Naive B cell (primary cell): Measurements from ENCODE around the gene RELN. TPM values are rescaled to one million over a fixed set of nuclear protein-coding genes. Genes with fewer than 3 reads are reported as not detected.
A peak's percentile ranks its signal among the peaks of the same experiment; 100 is the strongest.
"Not testable (repeated sequence)": the region's sequence is repeated elsewhere in the genome, so short reads cannot be mapped to it uniquely, and the experiment has no call there.

Source experiments
- ATAC-seq, 2 donors: fragments of 150-1000 bp; cut with Tn5 transposase; 2 replicates each; pipeline ENCODE4 v1.10.0; 2021; ENCODE audit warnings: low read depth in 2 of 2, mild to moderate bottlenecking in 2 of 2, moderate library complexity in 2 of 2
- DNase-seq: peaks from one replicate; pipeline ENCODE4 v3.0.0; 2022
- H3K27ac Mint-ChIP-seq, 6 donors: one replicate each; pipeline ENCODE4 v1.8.0; 2020 to 2022; ENCODE audit warnings: mild to moderate bottlenecking in 6 of 6, mixed read lengths in 6 of 6, moderate library complexity in 5 of 6, inconsistent platforms in 2 of 6
- H3K27me3 Mint-ChIP-seq, 3 donors: one replicate each; pipeline ENCODE4 v1.8.0; 2021 to 2022; ENCODE audit warnings: mixed read lengths in 3 of 3, mild to moderate bottlenecking in 1 of 3
- H3K36me3 Mint-ChIP-seq, 2 donors: one replicate each; pipeline ENCODE4 v1.8.0; 2020 to 2022; ENCODE audit warnings: mixed read lengths in 2 of 2, inconsistent platforms in 1 of 2, mild to moderate bottlenecking in 1 of 2
- H3K4me1 Mint-ChIP-seq, 3 donors: one replicate each; pipeline ENCODE4 v1.8.0; 2020 to 2022; ENCODE audit warnings: mixed read lengths in 3 of 3, inconsistent platforms in 1 of 3, mild to moderate bottlenecking in 1 of 3, moderate library complexity in 1 of 3
- H3K4me3 Mint-ChIP-seq, 8 donors: one replicate each; pipeline ENCODE4 v1.8.0; 2020 to 2022; ENCODE audit warnings: mild to moderate bottlenecking in 8 of 8, mixed read lengths in 8 of 8, moderate library complexity in 8 of 8, inconsistent platforms in 2 of 8
- H3K9me3 Mint-ChIP-seq, 7 donors: one replicate each; pipeline ENCODE4 v1.8.0; 2020 to 2022; ENCODE audit warnings: mixed read lengths in 7 of 7, mild to moderate bottlenecking in 5 of 7, inconsistent platforms in 2 of 7, moderate library complexity in 1 of 7
- polyA plus RNA-seq, 6 donors: library from polyadenylated mRNA; unstranded; fragments of 300-500 nt; fragmentation: Illumina TruSeq; gene quantifications; one replicate each; pipeline ENCODE4 v1.2.3, GENCODE V29; 2021; ENCODE audit warnings: low read depth in 6 of 6

The RELN gene
- polyA plus RNA-seq: not detected

DNA sequence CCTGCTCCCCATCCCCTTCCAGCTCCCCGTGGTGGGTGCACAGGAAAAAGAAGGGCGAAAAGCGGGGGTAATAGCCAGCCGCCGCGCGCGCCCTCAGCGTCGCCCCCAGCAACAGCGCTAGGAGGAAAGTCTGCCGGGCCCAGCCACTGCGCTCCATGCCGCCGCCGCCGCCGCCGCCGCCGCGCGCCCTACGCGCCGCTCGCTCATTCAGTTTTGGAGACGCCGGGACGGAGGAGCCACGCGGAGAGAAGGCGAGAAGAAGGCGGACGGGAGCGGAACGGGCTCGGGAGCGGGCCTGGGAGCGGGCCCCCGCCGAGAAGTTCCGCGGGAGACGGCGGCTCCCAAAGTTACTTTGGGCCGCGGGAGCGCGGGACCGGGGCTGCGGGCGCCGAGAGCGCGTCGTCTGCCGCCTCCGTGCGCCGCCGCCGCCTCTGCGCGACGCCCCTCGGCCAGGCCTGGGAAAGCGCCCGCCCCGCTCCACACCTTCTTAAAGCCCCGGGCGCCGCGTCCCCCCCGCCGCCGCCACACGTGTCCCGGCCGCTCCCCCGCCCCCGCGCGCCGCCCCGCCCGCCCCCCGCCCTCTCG lies at the start of gene RELN:
RELN (minus strand) TSS at position 459 of the 585 bp plus-strand sequence; CDS start at position 157, 302 bp downstream.
- Mint-ChIP-seq H3K4me1 (peaks cover 5 to 13% (median 13%) of the 10 kb centered on the region in 3 donors), H3K9me3 (peaks cover 0 to 3% (median 0%) of the 10 kb centered on the region in 7 donors), H3K4me3 (peak within 1 kb of the TSS; percentile 27 to 85 (median 66)), H3K36me3 (no peaks in the 10 kb centered on the region), H3K27ac (no peak within 1 kb of the TSS), H3K27me3 (peaks cover 41 to 42% (median 42%) of the 10 kb centered on the region in 3 donors)
- no peak for ATAC-seq
- DNase-seq: no peak

DNA sequence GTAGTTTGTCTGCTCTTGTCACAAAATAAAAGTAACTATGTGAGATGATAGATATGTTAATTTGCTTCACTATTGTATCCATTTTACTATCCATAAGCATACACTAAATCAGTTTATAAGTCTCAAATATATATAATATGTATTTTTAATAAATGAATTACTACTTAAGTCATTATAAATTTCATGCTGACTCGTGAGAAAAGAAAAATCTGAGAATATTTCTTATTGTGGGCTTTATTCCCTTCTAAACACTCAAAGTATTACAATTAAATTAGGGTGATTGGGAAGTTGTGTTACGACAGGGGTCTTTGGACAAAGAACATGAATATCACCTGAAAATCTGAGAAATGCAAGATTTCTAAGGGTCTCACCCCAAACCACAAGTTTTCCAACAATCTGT lies 48.7 kb upstream of the RELN start:
- Mint-ChIP-seq H3K27ac (no peak overlapping the region), H3K4me1 (no peaks in the 10 kb centered on the region), H3K4me3 (no peak overlapping the region), H3K27me3 (peaks cover 5 to 36% (median 13%) of the 10 kb centered on the region in 3 donors), H3K36me3 (no peaks in the 10 kb centered on the region), H3K9me3 (peaks cover 0 to 9% (median 6%) of the 10 kb centered on the region in 7 donors)
- ATAC-seq (no peak), DNase-seq (no peak)

DNA sequence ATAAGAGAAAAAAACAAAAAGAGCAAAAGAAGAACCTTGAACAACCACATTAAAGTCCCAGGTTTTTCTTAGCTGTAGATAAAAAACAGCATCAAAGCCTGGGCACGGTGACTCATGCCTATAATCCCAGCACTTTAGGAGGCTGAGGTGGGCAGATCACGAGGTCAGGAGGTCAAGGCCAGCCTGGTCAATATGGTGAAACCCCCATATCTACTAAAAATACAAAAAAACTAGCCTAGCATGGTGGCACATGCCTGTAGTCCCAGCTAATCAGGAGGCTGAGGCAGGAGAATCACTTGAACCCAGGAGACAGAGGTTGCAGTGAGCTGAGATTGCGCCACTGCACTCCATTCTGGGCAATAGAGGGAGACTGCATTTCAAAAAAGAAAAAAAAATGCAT lies 47.4 kb upstream of the RELN start:
- H3K36me3 Mint-ChIP-seq, H3K4me3 Mint-ChIP-seq, H3K9me3 Mint-ChIP-seq, H3K4me1 Mint-ChIP-seq, ATAC-seq, H3K27ac Mint-ChIP-seq, DNase-seq: not testable (repeated sequence)
- peaks cover 5 to 33% (median 10%) of the 10 kb centered on the region in 3 donors for H3K27me3 Mint-ChIP-seq

DNA sequence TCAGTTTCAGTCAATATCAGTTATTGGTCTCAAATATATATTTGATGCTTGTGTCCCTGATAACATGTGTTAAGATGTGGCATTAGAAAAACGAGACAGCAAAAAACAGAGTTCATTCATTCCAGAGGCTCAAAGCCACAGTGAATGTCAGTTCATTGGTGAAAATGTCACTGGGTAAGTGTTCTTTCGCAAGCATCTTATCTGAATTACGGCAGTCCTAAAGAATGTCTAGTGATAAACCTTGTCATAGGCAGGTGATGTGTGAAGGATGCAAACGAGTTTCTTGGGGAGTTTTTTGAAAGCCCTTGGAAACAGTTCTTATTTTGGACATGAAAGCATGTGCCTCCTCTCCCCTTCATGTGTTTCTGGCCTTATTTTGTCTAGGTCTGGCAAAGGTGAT lies 45.9 kb upstream of the RELN start:
- ATAC-seq (no peak), DNase-seq (no peak)
- Mint-ChIP-seq H3K4me1 (no peaks in the 10 kb centered on the region), H3K36me3 (no peaks in the 10 kb centered on the region), H3K9me3 (peaks cover 0 to 15% (median 9%) of the 10 kb centered on the region in 7 donors), H3K27me3 (peaks cover 0 to 24% (median 5%) of the 10 kb centered on the region in 3 donors), H3K4me3 (no peak overlapping the region), H3K27ac (no peak overlapping the region)

DNA sequence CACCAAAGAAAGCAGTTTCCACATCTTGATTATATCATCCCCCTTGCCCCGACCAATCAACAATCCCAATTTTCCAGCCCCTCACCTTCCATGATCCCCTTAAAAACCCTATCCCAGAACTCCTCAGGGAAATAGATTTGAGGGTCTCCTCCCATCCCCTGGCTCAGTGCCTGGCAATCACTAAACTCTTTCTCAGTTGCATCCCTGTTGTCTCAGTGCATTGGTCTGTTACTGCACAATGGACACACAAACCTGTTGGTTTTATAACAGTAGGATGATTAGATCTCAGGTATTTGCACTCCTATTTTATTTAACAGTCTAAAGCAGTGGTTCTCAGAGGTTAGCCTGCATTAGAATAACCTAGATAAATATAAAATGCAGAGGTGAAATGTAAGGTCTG lies 45.2 kb upstream of the RELN start:
- no peaks in the 10 kb centered on the region for H3K36me3 Mint-ChIP-seq
- H3K4me3 Mint-ChIP-seq: no peak overlapping the region
- peaks cover 0 to 15% (median 9%) of the 10 kb centered on the region in 7 donors for H3K9me3 Mint-ChIP-seq
- ATAC-seq (no peak), DNase-seq (no peak)
- H3K4me1 Mint-ChIP-seq: no peaks in the 10 kb centered on the region
- peaks cover 0 to 24% (median 5%) of the 10 kb centered on the region in 3 donors for H3K27me3 Mint-ChIP-seq
- H3K27ac Mint-ChIP-seq: no peak overlapping the region

DNA sequence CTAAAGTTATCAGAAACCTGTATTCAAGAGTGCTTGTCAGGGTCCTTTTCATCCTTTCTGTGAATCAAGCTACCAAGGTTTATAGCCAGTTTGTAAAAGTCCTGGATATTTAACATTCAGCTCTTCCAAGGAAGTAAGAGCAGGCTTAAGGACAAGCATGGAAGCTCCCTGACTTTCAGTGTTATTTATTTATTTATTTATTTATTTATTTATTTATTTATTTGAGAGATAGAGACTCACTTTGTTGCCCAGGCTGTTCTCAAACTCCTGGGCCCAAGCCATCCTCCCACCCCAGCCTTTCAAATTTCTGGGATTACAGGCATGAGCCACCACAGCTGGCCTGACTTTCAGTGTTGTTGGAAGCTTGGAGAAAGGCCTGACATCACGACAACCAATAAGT lies 44.4 kb upstream of the RELN start:
- Mint-ChIP-seq H3K4me1 (no peaks in the 10 kb centered on the region), H3K27me3 (peaks cover 0 to 24% (median 5%) of the 10 kb centered on the region in 3 donors), H3K4me3 (no peak overlapping the region), H3K36me3 (no peaks in the 10 kb centered on the region), H3K9me3 (peaks cover 0 to 15% (median 9%) of the 10 kb centered on the region in 7 donors), H3K27ac (no peak overlapping the region)
- no peak for DNase-seq
- ATAC-seq: no peak

DNA sequence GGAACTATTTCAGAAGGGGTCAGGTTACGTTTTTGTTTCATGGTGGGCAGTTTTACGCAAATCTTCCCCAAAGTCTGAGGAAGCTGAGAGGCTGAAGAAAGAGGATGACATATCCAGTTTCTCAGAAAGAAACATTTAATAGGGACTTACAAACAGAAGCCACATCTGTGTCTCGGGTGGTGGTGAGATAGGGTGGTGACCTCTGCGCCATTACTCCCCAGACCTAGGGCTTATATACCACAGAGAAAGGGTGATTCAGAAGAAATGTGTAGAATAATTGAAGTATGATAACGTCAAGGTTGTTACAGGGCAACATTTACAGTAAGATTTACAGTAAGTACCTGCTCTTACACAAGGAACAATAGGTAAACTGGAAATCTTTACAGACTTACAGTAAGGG lies 43.0 kb upstream of the RELN start:
- Mint-ChIP-seq H3K27me3 (peaks cover 0 to 24% (median 5%) of the 10 kb centered on the region in 3 donors), H3K36me3 (no peaks in the 10 kb centered on the region), H3K4me1 (no peaks in the 10 kb centered on the region), H3K27ac (no peak overlapping the region), H3K9me3 (peaks cover 0 to 15% (median 9%) of the 10 kb centered on the region in 7 donors), H3K4me3 (no peak overlapping the region)
- DNase-seq: no peak
- no peak for ATAC-seq

DNA sequence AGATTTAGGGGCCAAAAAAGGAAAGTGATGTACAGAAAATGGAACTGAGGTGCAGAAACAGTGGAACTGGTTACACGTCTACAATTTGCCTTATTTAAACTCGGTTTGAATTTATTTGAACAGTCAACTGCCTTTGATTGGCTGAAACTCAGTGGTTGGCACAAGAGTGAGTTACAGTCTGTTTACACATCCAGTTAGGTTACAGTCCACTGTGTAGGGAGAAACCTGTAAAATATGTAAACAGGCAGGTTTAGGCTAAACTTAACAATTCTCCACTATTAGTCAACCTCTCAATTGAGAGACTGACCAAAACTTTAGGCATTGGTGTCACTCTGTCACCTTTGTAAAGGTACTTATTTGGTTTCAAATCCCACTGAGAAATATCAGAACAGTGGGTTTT lies 40.3 kb upstream of the RELN start:
- no peak overlapping the region for H3K4me3 Mint-ChIP-seq
- H3K36me3 Mint-ChIP-seq: no peaks in the 10 kb centered on the region
- peaks cover 0 to 5% (median 5%) of the 10 kb centered on the region in 3 donors for H3K27me3 Mint-ChIP-seq
- peaks cover 0 to 12% (median 6%) of the 10 kb centered on the region in 7 donors for H3K9me3 Mint-ChIP-seq
- H3K4me1 Mint-ChIP-seq: no peaks in the 10 kb centered on the region
- H3K27ac Mint-ChIP-seq: no peak overlapping the region
- DNase-seq (no peak), ATAC-seq (no peak)

DNA sequence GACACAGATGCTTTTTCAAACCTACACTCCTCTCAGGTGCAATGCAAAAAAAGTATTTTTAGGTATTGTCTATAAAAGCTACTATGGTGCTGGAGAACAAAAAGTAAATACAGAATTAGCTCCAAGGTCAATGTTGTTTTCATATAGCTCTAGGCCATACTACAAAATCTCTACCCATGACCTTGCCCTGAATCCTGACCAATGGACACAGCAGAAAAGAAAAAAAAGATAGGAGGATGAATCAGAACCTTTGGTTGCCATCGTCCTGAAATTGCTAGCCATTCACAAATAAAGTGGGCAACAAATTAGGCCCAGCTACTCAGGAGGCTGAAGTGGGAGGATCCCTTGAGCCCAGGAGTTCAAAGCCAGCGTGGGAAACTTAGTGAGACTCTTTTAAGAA lies 35.2 kb upstream of the RELN start:
- H3K27ac Mint-ChIP-seq: no peak overlapping the region
- no peaks in the 10 kb centered on the region for H3K27me3 Mint-ChIP-seq
- no peaks in the 10 kb centered on the region for H3K36me3 Mint-ChIP-seq
- DNase-seq: no peak
- H3K4me1 Mint-ChIP-seq: no peaks in the 10 kb centered on the region
- H3K9me3 Mint-ChIP-seq: peaks cover 0 to 4% (median 0%) of the 10 kb centered on the region in 7 donors
- ATAC-seq: no peak
- no peak overlapping the region for H3K4me3 Mint-ChIP-seq

DNA sequence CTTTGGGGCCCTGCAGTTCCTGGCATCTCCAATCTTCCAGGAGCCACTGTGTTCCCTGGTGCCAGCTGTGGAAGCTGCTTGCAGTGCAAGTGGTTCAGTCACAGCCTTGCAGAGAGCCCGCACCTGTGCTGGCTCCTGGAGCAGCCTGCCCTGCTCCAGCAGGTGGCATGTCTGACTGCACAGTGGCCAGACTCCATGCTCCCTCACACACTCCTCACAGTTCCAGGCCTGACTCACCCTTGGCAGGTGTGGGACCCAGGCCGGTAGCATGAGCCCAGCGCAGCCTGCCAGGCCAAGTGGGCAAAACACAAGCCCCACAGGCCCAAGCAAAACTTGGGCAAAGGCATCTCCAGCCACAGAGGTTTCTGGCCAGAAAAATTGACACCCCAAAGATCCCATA lies 33.6 kb upstream of the RELN start:
- no peak for DNase-seq
- no peak for ATAC-seq
- Mint-ChIP-seq H3K27me3 (no peaks in the 10 kb centered on the region), H3K9me3 (peaks cover 0 to 4% (median 0%) of the 10 kb centered on the region in 7 donors), H3K36me3 (no peaks in the 10 kb centered on the region), H3K27ac (no peak overlapping the region), H3K4me3 (no peak overlapping the region), H3K4me1 (no peaks in the 10 kb centered on the region)

DNA sequence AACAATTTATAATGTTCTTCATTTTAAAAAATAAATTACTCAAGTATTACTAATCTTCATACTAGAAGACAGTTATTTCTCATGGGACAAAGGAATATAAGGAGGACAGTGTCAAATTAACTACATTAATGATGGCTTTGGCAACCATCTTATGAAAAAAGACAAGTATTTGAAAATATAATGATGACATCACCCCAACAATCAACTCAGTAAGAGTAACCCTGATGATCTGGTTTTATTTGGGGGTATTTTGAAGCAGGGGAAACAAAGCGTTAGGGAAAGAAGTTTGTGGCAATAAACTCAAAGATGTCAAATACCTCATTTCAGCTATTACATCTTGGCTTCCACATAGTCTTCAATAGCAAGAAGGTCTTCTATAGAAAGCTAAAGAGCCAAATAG lies 29.0 kb upstream of the RELN start:
- H3K9me3 Mint-ChIP-seq: peaks cover 0 to 4% (median 0%) of the 10 kb centered on the region in 7 donors
- H3K27me3 Mint-ChIP-seq: peaks cover 0 to 4% (median 0%) of the 10 kb centered on the region in 3 donors
- no peak for ATAC-seq
- no peak for DNase-seq
- no peak overlapping the region for H3K27ac Mint-ChIP-seq
- H3K4me1 Mint-ChIP-seq: no peaks in the 10 kb centered on the region
- H3K36me3 Mint-ChIP-seq: no peaks in the 10 kb centered on the region
- H3K4me3 Mint-ChIP-seq: no peak overlapping the region

DNA sequence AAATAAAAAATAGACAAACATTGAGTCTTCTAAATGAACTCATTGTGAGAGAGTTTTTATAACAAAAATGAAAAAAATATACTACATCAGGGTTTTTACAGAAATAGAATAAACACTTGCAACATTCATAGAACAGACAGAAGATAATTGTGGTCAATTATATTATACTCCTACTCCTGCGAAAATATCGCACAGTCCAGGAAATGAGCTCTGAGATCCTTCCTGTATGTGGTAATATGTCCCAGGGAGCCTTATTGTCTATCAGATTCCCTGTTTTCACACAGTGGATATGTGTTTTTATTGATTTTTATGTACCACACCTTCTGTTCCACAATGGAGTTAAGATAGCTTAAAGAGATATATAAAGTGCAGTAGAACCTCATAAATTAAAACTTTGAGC lies 27.5 kb upstream of the RELN start:
- DNase-seq (no peak), ATAC-seq (no peak)
- no peaks in the 10 kb centered on the region for H3K36me3 Mint-ChIP-seq
- no peak overlapping the region for H3K4me3 Mint-ChIP-seq
- no peak overlapping the region for H3K27ac Mint-ChIP-seq
- H3K4me1 Mint-ChIP-seq: no peaks in the 10 kb centered on the region
- H3K27me3 Mint-ChIP-seq: peaks cover 0 to 4% (median 3%) of the 10 kb centered on the region in 3 donors
- peaks cover 0 to 4% (median 0%) of the 10 kb centered on the region in 7 donors for H3K9me3 Mint-ChIP-seq

DNA sequence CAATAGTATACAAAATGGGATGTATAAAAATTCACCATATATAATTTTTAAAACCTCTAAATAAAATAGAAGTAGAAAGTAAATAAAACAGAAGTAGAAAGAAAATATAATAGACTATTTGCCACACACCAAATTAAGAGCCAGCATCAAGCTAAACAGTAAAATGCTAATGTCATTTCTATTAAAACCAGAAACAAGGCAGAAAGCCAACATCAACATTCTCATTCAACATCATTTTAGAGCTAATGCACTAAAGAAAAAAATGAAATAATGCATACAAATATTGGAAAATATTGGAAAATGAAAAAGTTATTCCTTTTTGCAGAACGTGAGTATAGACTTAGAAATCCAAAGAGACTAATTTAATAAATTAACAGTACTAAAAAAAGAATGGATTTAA lies 23.4 kb upstream of the RELN start:
- no peak overlapping the region for H3K27ac Mint-ChIP-seq
- H3K27me3 Mint-ChIP-seq: peaks cover 0 to 13% (median 4%) of the 10 kb centered on the region in 3 donors
- no peak for ATAC-seq
- peaks cover 0 to 1% (median 0%) of the 10 kb centered on the region in 7 donors for H3K9me3 Mint-ChIP-seq
- no peak for DNase-seq
- no peaks in the 10 kb centered on the region for H3K4me1 Mint-ChIP-seq
- H3K4me3 Mint-ChIP-seq: no peak overlapping the region
- no peaks in the 10 kb centered on the region for H3K36me3 Mint-ChIP-seq

DNA sequence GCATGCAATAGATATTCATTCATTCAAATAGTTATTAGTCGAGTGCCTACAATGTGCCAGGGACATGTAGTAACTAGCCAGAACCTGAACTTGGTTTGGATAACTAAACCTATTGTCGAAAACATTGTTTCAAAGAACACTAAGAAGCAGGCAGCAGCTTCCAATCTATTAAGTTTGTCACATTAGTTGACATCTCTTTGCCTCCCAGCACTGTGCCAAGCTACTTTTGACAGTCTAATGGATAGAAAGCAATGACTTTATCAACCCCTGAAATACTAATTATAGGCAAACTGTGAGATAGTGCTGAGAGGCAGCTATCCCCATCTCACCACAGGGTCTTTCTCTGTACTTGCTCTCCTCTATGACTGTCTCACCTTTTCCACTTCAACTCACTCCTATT lies 22.4 kb upstream of the RELN start:
- Mint-ChIP-seq H3K27ac (no peak overlapping the region), H3K36me3 (no peaks in the 10 kb centered on the region), H3K9me3 (peaks cover 0 to 1% (median 0%) of the 10 kb centered on the region in 7 donors), H3K4me3 (no peak overlapping the region), H3K27me3 (peaks cover 0 to 13% (median 0%) of the 10 kb centered on the region in 3 donors), H3K4me1 (no peaks in the 10 kb centered on the region)
- DNase-seq (no peak), ATAC-seq (no peak)
